Thymus (tissue), 11 donors: ENCODE results near the gene GALNTL6. TPM values are rescaled to one million over a fixed set of nuclear protein-coding genes. Genes with fewer than 3 reads are reported as not detected.
A peak's percentile ranks its signal among the peaks of the same experiment; 100 is the strongest.
"Not testable (repeated sequence)": the region's sequence is repeated elsewhere in the genome, so short reads cannot be mapped to it uniquely, and the experiment has no call there.

Experiments used
- DNase-seq, 9 donors: peaks; one replicate each; pipeline ENCODE4 v3.0.0-alpha.2; 2013; ENCODE audit warnings: low spot score in 9 of 9, low read depth in 6 of 9, missing footprints in 1 of 9
- H3K27ac ChIP-seq, 2 donors: one replicate each; pipeline ENCODE4 v1.5.1; 2013; ENCODE audit warnings: control low read depth in 1 of 2, low read depth in 1 of 2, low read length in 1 of 2, mild to moderate bottlenecking in 1 of 2, moderate library complexity in 1 of 2
- H3K27me3 ChIP-seq, 2 donors: one replicate each; pipeline ENCODE4 v1.5.1; 2013; ENCODE audit warnings: low read length in 1 of 2; ENCODE audit not compliant: control insufficient read depth in 2 of 2, insufficient read depth in 1 of 2
- H3K36me3 ChIP-seq, 2 donors: one replicate each; pipeline ENCODE4 v1.5.1; 2013; ENCODE audit warnings: low read length in 1 of 2, mild to moderate bottlenecking in 1 of 2, moderate library complexity in 1 of 2; ENCODE audit not compliant: control insufficient read depth in 2 of 2, insufficient read depth in 2 of 2
- H3K4me1 ChIP-seq, 2 donors: one replicate each; pipeline ENCODE4 v1.5.1; 2013; ENCODE audit warnings: low read length in 2 of 2; ENCODE audit not compliant: control insufficient read depth in 2 of 2, insufficient read depth in 2 of 2
- H3K4me3 ChIP-seq, 2 donors: one replicate each; pipeline ENCODE4 v1.5.1; 2013; ENCODE audit warnings: low read length in 2 of 2, control low read depth in 1 of 2, mild to moderate bottlenecking in 1 of 2
- H3K9me3 ChIP-seq, 2 donors: one replicate each; pipeline ENCODE4 v1.5.1; 2013; ENCODE audit warnings: low read length in 1 of 2, mild to moderate bottlenecking in 1 of 2; ENCODE audit not compliant: control insufficient read depth in 2 of 2, insufficient read depth in 1 of 2
- WGBS: extraction: QIAGEN DNeasy Blood & Tissue Kit; methylation state at CpG from one replicate; pipeline ENCODE4 v1.1.7; 2013; 5-methylcytosine and 5-hydroxymethylcytosine counted together
- polyA plus RNA-seq: library from polyadenylated mRNA; stranded (reverse); fragments of 200-250 nt; gene quantifications from one replicate; pipeline ENCODE4 v1.2.3, GENCODE V29; 2013
- total RNA-seq: library from RNA; stranded (reverse); fragments of 120-200 nt; gene quantifications from one replicate; pipeline ENCODE4 v1.2.4, GENCODE V29; 2013
- donor health status: healthy.

The GALNTL6 gene
- total and polyA plus RNA-seq, 2 donors, result 0.05 TPM

DNA sequence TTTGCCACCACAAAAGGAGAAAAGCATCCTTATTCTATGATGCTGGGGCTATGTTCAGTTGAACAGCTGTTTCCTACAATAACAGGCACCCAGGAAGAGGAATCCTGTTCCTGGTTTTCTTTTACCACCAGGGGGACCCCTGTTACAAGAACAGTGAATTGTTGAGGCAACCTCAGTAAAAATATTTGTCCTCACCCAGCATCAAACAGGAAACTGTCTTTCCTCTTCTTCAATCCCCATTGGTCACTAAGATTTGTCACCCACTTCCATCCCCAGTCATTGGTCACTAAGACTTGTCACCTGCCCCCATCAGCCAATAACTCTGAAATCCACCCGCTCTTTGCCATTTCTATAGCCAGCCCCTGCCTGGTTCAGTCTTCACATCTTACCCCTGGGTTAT is 1211.9 kb downstream of the GALNTL6 start:
- Histone ChIP-seq H3K9me3 (no peaks in the 10 kb centered on the region), H3K27ac (no peak overlapping the region), H3K4me3 (no peak overlapping the region), H3K4me1 (peaks cover 5 to 11% of the 10 kb centered on the region in 2 donors), H3K27me3 (no peaks in the 10 kb centered on the region), H3K36me3 (no peaks in the 10 kb centered on the region)
- 98% methylated on average over 1 of the region's 1 CpG for WGBS
- peak; percentile 46 to 88 (median 73) for DNase-seq

DNA sequence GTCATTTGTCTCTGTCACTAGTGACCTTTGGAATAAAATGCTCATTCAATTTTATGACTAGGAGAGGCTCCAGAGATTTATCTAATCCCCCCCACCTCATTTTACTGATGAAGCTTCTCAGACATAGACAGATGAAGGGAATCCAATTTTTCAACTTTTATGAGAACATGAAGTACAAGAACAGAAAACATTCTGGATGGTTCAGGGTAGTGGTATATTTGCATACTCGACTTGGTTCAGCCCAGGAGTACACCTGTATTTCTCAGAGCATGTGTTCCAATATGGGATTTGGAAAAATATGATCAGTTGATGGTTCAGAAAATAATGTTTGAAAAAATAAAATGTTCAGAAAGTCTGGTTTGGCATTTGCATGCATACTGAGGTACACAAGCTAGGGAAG is 1224.0 kb downstream of the GALNTL6 start:
- H3K36me3 ChIP-seq, result no peaks in the 10 kb centered on the region
- H3K9me3 ChIP-seq, result no peaks in the 10 kb centered on the region
- peaks cover 3% of the 10 kb centered on the region in 2 donors for H3K4me1 ChIP-seq
- H3K27ac ChIP-seq, result no peak overlapping the region
- WGBS, result 95% methylated on average over 1 of the region's 1 CpG
- no peak overlapping the region for H3K4me3 ChIP-seq
- DNase-seq, result no peak
- no peaks in the 10 kb centered on the region for H3K27me3 ChIP-seq

- Histone ChIP-seq H3K36me3 (no peaks in the 10 kb centered on the region), H3K27ac (no peak overlapping the region), H3K4me3 (no peak overlapping the region), H3K4me1 (peaks cover 3% of the 10 kb centered on the region in 2 donors), H3K27me3 (no peaks in the 10 kb centered on the region), H3K9me3 (no peaks in the 10 kb centered on the region)
- no peak for DNase-seq
- 91% methylated on average over 6 of the region's 6 CpGs for WGBS
Measured at GRCh38 chr4:173038192-173038896, 1225.1 kb downstream of the GALNTL6 start.

- H3K4me3 ChIP-seq, result no peak overlapping the region
- 31% methylated on average over 5 of the region's 5 CpGs for WGBS
- H3K27ac ChIP-seq, result peak overlapping the region; percentile 6 to 15
Measured at GRCh38 chr4:173039617-173040577, 1226.7 kb downstream of the GALNTL6 start.

DNA sequence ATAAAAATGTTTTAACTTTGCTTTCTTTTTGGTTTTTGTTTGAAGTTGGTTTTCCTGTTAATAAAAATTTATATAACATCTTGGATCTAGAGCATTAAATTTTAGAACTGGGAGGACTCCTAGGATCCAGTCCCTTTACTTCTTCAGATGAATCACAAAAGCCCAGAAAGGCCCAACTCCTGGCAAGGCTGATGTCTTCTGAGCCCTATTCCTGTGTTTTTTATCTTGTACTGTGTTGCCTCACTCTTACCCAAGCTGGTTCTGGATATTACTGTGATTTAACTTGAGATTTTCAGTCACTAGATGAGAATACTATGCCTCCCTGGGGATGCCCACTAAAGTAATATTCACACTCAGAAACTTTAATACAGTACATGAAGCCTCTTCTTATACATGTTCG is 1228.3 kb downstream of the GALNTL6 start:
- Histone ChIP-seq H3K36me3 (no peaks in the 10 kb centered on the region), H3K9me3 (no peaks in the 10 kb centered on the region), H3K4me3 (no peak overlapping the region), H3K27ac (no peak overlapping the region), H3K27me3 (no peaks in the 10 kb centered on the region), H3K4me1 (peaks cover 3% of the 10 kb centered on the region in 2 donors)
- 98% methylated on average over 1 of the region's 1 CpG for WGBS
- DNase-seq, result no peak

More at GRCh38 chr4:173039617-173040577, 1226.7 kb downstream of the GALNTL6 start:
- H3K36me3 ChIP-seq, result no peaks in the 10 kb centered on the region
- no peaks in the 10 kb centered on the region for H3K9me3 ChIP-seq
- peak in 5 of 9 donors; percentile 8 to 52 (median 13) for DNase-seq
- H3K4me1 ChIP-seq, result peaks cover 3% of the 10 kb centered on the region in 2 donors
- H3K27me3 ChIP-seq, result no peaks in the 10 kb centered on the region

GRCh38 chr4:173042139-173042538 is 1228.9 kb downstream of the GALNTL6 start:
- H3K4me1 ChIP-seq, H3K27me3 ChIP-seq, H3K36me3 ChIP-seq, H3K9me3 ChIP-seq, H3K27ac ChIP-seq, DNase-seq, H3K4me3 ChIP-seq: not testable (repeated sequence)
- 98% methylated on average over 1 of the region's 1 CpG for WGBS

- no peak overlapping the region for H3K27ac ChIP-seq
- WGBS, result 99% methylated on average over 1 of the region's 1 CpG
- H3K4me3 ChIP-seq, result no peak overlapping the region
Measured at GRCh38 chr4:173044340-173044739, 1231.1 kb downstream of the GALNTL6 start.

GRCh38 chr4:173045571-173045970 is 1232.4 kb downstream of the GALNTL6 start:
- H3K27me3 ChIP-seq, result no peaks in the 10 kb centered on the region
- no peak overlapping the region for H3K4me3 ChIP-seq
- DNase-seq, result no peak
- WGBS, result 92% methylated on average over 1 of the region's 1 CpG
- no peaks in the 10 kb centered on the region for H3K36me3 ChIP-seq
- no peaks in the 10 kb centered on the region for H3K9me3 ChIP-seq
- H3K4me1 ChIP-seq, result no peaks in the 10 kb centered on the region
- no peak overlapping the region for H3K27ac ChIP-seq

More at GRCh38 chr4:173044340-173044739, 1231.1 kb downstream of the GALNTL6 start:
- no peak for DNase-seq
- no peaks in the 10 kb centered on the region for H3K36me3 ChIP-seq
- no peaks in the 10 kb centered on the region for H3K9me3 ChIP-seq
- H3K4me1 ChIP-seq, result peaks cover 3% of the 10 kb centered on the region in 2 donors
- no peaks in the 10 kb centered on the region for H3K27me3 ChIP-seq

GRCh38 chr4:173046144-173046543 is 1232.9 kb downstream of the GALNTL6 start:
- Histone ChIP-seq H3K4me3 (no peak overlapping the region), H3K9me3 (no peaks in the 10 kb centered on the region), H3K27ac (no peak overlapping the region), H3K27me3 (no peaks in the 10 kb centered on the region), H3K36me3 (no peaks in the 10 kb centered on the region), H3K4me1 (no peaks in the 10 kb centered on the region)
- 97% methylated on average over 2 of the region's 2 CpGs for WGBS
- no peak for DNase-seq
